NCI-H82 (cell line): ENCODE results near the gene SLC12A4.
A peak's percentile ranks its signal among the peaks of the same experiment; 100 is the strongest.
"Not testable (repeated sequence)": the region's sequence is repeated elsewhere in the genome, so short reads cannot be mapped to it uniquely, and the experiment has no call there.

Experiments
- DNase-seq: peaks from one replicate; lab custom pipeline; 2025; lab: John Stamatoyannopoulos, UW

The SLC12A4 gene

GRCh38 chr16:67926181-67926750 lies 42.2 kb downstream of the SLC12A4 start:
- peak; percentile 67 for DNase-seq

- DNase-seq = no peak
Observed at GRCh38 chr16:67924140-67924906, 44.1 kb downstream of the SLC12A4 start.

GRCh38 chr16:67923414-67924116 lies 44.9 kb downstream of the SLC12A4 start:
- no peak for DNase-seq

- DNase-seq = no peak
Observed at GRCh38 chr16:67922740-67923139, 45.7 kb downstream of the SLC12A4 start.

DNA sequence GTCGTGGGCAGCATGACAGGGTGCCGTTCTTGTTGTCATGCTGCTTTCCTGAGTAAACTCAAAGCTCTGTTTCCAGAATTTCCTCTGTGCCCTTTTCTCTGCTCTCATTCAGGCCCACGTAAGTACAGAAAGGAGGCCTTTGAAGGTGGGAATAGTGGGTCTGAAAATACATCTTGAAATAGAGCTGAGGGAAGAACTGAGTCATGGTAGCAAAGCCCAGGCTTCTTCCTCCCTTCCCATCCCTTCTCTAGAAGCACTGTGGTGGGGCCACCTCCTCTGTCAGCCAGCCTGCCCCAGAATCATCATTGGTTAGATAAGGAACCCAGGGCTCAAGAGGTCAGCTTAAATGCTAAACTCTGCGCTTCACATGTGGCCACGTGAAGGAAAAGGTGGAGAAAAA lies 46.2 kb downstream of the SLC12A4 start:
- DNase-seq = no peak

GRCh38 chr16:67919622-67920221 lies 48.7 kb downstream of the SLC12A4 start:
- no peak for DNase-seq

DNA sequence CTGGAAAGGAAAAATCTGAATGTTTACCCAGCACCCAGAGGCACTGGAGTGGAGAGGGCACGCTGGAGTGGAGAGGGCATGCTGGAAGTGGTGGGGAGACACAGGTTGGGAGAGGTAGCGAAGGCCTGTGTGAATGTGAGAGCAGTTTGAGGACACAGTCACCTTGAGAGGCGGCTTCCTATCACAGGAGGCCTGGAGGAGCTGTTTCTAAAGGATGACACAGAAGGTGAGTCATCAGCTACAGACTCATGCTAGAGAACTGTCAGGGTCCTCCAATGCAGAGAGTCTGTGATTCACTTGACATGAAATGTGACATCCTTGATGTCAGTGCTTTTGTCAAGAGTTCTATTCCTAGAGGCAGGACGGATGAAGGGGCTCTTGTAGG lies 50.6 kb downstream of the SLC12A4 start:
- DNase-seq = no peak

GRCh38 chr16:67917140-67917851 lies 51.1 kb downstream of the SLC12A4 start:
- DNase-seq = no peak

GRCh38 chr16:67915831-67916723 lies 52.4 kb downstream of the SLC12A4 start:
- no peak for DNase-seq

GRCh38 chr16:67915496-67915769 lies 53.0 kb downstream of the SLC12A4 start:
- not testable (repeated sequence) for DNase-seq

DNA sequence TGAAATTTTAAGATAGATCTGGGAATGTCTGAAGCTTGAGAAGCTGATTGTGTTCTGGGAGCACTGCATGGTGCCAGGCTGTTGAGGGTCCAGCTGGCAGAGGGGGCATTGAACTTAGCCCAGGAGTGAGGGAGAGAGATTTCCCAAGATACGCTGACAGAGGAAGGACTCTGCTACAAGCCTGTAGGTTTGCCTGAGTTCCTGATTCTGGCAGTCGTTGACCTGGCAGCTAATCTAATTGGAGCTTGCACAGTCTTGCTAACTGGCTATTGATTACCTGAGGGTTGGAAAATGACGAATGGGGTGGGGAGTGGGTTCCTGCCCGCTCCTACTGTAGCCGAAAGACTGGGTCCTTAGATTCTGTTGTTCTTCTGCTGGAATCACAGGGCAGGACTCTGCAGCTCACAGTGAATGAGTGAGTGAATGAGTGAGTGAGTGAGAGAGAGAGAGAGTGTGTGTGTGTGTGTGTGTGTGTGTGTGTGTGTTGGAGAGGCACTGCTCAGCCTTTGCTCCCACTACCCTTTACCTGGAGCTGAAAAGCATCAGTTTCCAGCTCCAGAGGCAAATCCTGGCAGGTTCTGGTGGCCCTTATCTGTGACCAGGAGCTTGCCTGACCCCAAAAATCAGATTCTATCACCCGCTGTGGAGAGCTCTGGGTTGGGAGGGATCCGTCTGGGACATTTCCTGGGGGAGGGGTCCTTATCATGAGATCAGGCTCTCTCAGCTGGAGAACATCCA lies 53.5 kb downstream of the SLC12A4 start:
- DNase-seq = no peak

- DNase-seq = no peak
Observed at GRCh38 chr16:67910158-67910557, 58.3 kb downstream of the SLC12A4 start.

DNA sequence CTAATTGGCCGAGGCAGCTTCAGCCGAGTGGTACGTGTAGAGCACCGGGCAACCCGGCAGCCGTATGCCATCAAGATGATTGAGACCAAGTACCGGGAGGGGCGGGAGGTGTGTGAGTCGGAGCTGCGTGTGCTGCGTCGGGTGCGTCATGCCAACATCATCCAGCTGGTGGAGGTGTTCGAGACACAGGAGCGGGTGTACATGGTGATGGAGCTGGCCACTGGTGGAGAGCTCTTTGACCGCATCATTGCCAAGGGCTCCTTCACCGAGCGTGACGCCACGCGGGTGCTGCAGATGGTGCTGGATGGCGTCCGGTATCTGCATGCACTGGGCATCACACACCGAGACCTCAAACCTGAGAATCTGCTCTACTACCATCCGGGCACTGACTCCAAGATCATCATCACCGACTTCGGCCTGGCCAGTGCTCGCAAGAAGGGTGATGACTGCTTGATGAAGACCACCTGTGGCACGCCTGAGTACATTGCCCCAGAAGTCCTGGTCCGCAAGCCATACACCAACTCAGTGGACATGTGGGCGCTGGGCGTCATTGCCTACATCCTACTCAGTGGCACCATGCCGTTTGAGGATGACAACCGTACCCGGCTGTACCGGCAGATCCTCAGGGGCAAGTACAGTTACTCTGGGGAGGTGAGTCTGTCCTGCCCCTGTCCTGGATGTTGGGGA lies 59.2 kb downstream of the SLC12A4 start:
- DNase-seq = no peak

DNA sequence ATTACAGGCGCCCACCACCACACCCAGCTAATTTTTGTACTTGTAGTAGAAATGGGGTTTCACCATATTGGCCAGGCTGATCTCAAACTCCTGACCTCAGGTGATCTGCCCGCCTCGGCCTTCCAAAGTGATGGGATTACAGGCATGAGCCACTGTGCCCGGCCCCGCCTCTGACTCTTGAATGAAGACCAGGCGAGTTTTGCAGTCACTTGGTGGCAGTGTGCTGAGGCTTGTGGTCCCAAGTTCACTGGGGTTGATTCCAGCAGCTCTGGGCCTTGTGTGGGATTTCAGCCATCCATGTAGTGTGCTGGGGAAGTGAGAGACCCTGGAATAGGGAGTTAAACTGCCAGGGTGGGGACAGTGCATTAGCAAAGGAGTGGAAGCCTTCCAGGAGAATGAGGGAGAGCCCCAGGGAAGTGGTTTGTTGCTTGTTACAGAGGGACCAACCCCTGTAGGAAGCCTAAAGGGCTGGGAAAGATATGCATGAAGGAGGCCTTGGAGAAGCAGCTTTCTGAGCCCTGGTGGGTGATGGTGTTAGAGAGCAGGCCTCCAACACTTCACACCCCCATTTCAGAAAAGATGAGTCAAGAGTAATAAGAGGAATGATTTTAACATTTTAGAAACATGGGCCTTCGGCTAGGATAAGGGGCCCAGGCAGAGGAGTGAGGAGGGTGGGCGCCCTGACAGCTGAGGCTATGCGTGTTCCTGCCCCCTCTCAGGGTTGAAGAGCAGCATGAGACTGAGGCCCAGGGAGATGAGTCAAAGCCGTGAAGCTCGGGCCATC lies 60.8 kb downstream of the SLC12A4 start:
- peak; percentile 45 for DNase-seq

DNA sequence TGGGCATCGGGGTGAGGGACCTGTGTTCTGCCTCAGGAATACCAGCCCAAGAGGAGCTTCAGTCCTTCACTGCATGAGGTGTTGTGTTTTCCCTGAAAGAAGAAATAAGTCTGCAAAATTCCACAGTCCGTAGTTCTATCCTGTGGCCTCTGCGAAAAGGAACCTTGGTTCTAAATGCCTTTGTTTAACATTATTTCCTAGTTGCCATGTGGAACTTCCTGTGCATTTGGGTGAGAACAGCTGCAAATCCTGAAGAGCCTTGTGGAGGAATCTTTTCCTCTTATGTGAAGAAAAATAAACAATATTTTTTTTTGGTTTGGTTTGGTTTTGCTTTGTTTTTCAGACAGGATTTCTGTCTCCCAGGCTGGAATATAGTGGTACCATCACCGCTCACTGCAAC lies 65.6 kb downstream of the SLC12A4 start:
- no peak for DNase-seq

DNA sequence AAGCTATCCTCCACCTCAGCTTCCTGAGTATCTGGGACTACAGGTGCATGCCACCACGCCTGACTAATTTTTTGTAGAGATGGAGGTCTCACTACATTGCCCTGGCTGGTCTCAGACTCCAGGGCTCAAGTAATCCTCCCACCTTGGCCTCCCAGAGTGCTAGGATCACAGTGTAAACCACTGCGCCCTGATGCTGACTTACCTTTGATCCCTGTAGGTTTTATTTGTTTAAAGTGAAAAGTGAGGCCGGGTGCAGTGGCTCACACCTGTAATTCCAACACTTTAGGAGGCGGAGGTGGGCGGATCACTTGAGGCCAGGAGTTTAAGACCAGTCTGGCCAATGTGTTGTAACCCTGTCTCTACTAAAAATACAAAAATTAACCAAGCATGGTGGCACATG lies 66.7 kb downstream of the SLC12A4 start:
- DNase-seq = no peak

DNA sequence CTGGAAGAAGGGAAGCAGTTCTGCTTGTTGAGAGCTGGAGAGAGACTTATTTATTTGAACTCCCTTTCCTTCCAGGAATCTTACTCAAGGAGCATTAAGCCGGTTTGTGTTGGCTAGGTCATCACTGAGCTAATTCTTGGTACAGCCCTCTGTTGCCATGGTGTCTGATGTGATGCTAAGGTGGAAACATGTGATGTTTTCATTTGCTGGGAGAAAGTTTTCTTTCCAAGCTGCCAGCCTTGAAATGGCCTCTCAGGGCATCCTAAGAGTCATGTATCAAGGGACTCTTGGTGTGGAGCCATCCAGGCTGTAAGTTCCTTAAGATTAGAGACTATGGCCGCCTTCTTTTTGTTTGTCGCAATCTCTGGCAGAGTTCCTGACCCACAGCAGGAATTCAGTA lies 71.2 kb downstream of the SLC12A4 start:
- DNase-seq = no peak

DNA sequence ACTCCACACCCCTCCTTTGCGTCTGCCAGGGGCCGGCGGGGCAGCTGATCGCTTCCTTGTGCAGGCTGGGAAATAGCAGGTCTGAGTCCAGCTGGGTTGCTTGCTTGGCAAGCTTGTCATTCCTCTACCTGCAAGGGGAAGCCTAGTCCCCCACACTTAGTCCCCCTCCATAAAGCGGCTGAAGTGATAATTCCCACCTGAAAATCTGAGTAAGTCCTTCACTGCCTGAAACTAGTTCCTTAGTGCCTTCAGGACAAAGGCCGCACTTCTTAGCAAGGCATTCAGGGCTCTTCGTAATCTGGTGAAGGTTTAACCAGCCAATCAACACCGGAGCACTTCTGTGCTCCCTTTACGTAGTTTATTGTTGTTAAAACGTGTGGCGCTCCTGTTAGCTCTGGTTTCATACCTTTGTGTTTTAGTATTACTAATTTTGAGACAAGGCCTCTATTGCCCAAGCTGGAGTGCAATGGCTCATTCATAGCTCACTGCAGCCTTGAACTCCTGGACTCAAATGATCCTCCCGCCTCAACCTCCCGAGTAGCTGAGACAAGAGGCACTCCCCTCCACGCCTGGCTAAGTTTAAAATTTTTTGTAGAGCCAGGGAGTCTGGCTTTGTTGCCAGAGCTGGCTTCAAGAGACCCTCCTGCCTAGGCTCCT lies 74.6 kb downstream of the SLC12A4 start:
- peak; percentile 42 for DNase-seq
